Kidney epithelial cell (primary cell): ENCODE data around the gene BTBD9. TPM values are rescaled to one million over a fixed set of nuclear protein-coding genes. Genes with fewer than 3 reads are reported as not detected.

Experiments used
- DNase-seq: peaks from one replicate; pipeline ENCODE4 v3.0.0-alpha.2; 2010; ENCODE audit warnings: low read depth
- H3K27me3 ChIP-seq: 2 replicates; pipeline ENCODE4 v1.6.0; 2011; ENCODE audit warnings: low read length; ENCODE audit not compliant: control insufficient read depth, insufficient read depth
- H3K36me3 ChIP-seq: 2 replicates; pipeline ENCODE4 v1.5.1; 2011; ENCODE audit warnings: low read length; ENCODE audit not compliant: control insufficient read depth, insufficient read depth
- H3K4me3 ChIP-seq: 2 replicates; pipeline ENCODE4 v1.5.1; 2011; ENCODE audit warnings: low read depth, mild to moderate bottlenecking, control low read depth, low read length
- CTCF ChIP-seq: IDR thresholded peaks from 2 replicates; pipeline ENCODE4 v1.5.1; 2011; ENCODE audit warnings: mild to moderate bottlenecking, moderate library complexity, low read length, control low read depth, inconsistent platforms; ENCODE audit not compliant: insufficient read depth, poor library complexity, severe bottlenecking
- total RNA-seq: library from RNA; depleted of rRNA; stranded (reverse); fragments of >200 nt; gene quantifications from 2 replicates; pipeline ENCODE4 v1.2.3, GENCODE V29; 2015

The BTBD9 gene
- total RNA-seq, 1 donor from 2014 or later: 7.3 TPM

GRCh38 chr6:38268342-38268741, 371.4 kb downstream of the BTBD9 start:
- TF ChIP-seq CTCF: no peak
- H3K4me3 ChIP-seq: no peak overlapping the region
- no peak for DNase-seq
- no peaks in the 10 kb centered on the region for H3K27me3 ChIP-seq
- H3K36me3 ChIP-seq: no peaks in the 10 kb centered on the region

- Histone ChIP-seq H3K27me3 (no peaks in the 10 kb centered on the region), H3K36me3 (no peaks in the 10 kb centered on the region), H3K4me3 (no peak overlapping the region)
- TF ChIP-seq CTCF: no peak
- DNase-seq: no peak
These were observed 372.8 kb downstream of the BTBD9 start for GRCh38 chr6:38266921-38267354.

- no peak overlapping the region for H3K4me3 ChIP-seq
- no peaks in the 10 kb centered on the region for H3K36me3 ChIP-seq
- no peak for TF ChIP-seq CTCF
- no peaks in the 10 kb centered on the region for H3K27me3 ChIP-seq
- no peak for DNase-seq
These were observed 375.1 kb downstream of the BTBD9 start for GRCh38 chr6:38264605-38265004.

GRCh38 chr6:38262609-38263008, 377.1 kb downstream of the BTBD9 start:
- Histone ChIP-seq H3K36me3 (no peaks in the 10 kb centered on the region), H3K27me3 (no peaks in the 10 kb centered on the region), H3K4me3 (no peak overlapping the region)
- TF ChIP-seq CTCF: no peak
- DNase-seq: no peak

GRCh38 chr6:38262026-38262425, 377.7 kb downstream of the BTBD9 start:
- Histone ChIP-seq H3K36me3 (no peaks in the 10 kb centered on the region), H3K27me3 (no peaks in the 10 kb centered on the region), H3K4me3 (no peak overlapping the region)
- peak; percentile 59 for DNase-seq
- no peak for TF ChIP-seq CTCF

GRCh38 chr6:38261626-38262025, 378.1 kb downstream of the BTBD9 start:
- H3K4me3 ChIP-seq: no peak overlapping the region
- no peaks in the 10 kb centered on the region for H3K36me3 ChIP-seq
- no peak for DNase-seq
- no peak for TF ChIP-seq CTCF
- no peaks in the 10 kb centered on the region for H3K27me3 ChIP-seq
